Measurements from ENCODE around the gene SLAMF9.

SLAMF9 gene

DNA sequence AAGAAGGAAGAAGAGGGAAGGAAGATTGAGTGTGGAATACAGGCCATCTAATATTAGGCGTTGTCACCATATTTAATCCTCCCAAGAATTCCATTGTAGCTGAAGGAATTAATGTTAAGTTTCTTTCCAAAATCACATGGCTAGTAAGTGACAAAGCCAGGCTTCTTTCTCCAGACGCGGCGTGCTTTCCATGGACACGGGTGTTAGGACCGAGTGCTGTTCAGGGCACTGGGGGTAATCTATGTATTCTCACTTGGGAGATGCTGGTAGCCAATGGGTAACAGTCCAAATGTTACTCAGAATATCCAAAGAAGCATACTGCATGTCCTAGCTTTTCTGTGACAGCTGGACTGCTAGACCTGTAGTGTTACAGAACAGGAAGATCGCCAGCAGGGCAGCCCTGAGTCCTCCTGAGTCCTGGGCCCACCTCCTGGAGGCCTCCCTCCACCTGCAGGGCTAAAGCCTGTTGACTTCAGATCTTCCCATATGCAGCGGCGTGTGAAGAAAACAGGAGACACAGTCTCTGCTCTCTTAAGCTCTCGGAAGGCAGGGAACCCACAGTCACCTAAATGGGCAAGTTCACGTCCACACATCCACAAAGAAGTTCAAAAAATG lies 13.9 kb downstream of the SLAMF9 start:
- H3K9ac ChIP-seq (ENCODE audit: low read depth, low read length, poor library complexity): no peak overlapping the region
- H2BK12ac ChIP-seq (ENCODE audit: low read length): no peak overlapping the region
- H3K23ac ChIP-seq (ENCODE audit: low read depth, low read length, poor library complexity): no peak overlapping the region
- H2BK120ac ChIP-seq (ENCODE audit: low read depth, low read length): no peak overlapping the region
- no peak overlapping the region for H2BK5ac ChIP-seq (ENCODE audit: low read length)
- H3K18ac ChIP-seq (ENCODE audit: low read length): no peak overlapping the region
- H3K36me3 ChIP-seq (replicated peaks in 1 of 2; ENCODE audit: control insufficient read depth in 2 of 2, insufficient read depth in 2 of 2, low read length in 2 of 2): peaks cover 8 to 10% of the 10 kb centered on the region in 2 donors
- no peak for DNase-seq (ENCODE audit: low spot score)
- H3K4me3 ChIP-seq (ENCODE audit: low read length in 2 of 2): no peak overlapping the region
- no peak overlapping the region for H4K8ac ChIP-seq (ENCODE audit: low read depth, low read length)
- H3K14ac ChIP-seq (ENCODE audit: low read length): no peak overlapping the region
- peaks cover 10% of the 10 kb centered on the region for H3K79me1 ChIP-seq (ENCODE audit: low read depth, low read length)
- H2BK15ac ChIP-seq (ENCODE audit: low read length): no peak overlapping the region
- H3K4ac ChIP-seq (ENCODE audit: low read length): no peak overlapping the region
- H3K27ac ChIP-seq (replicated peaks; ENCODE audit: low read length): no peak overlapping the region
- H3K9me3 ChIP-seq (replicated peaks in 1 of 2; ENCODE audit: control insufficient read depth in 2 of 2, insufficient read depth in 1 of 2, low read depth in 1 of 2, low read length in 2 of 2): no peaks in the 10 kb centered on the region
- no peak overlapping the region for H3K4me2 ChIP-seq (ENCODE audit: insufficient read depth, low read length, poor library complexity, severe bottlenecking)
- peaks cover 29 to 54% of the 10 kb centered on the region in 2 donors for H3K4me1 ChIP-seq (ENCODE audit: control insufficient read depth in 2 of 2, insufficient read depth in 1 of 2, low read depth in 1 of 2, low read length in 2 of 2)
- H2AK5ac ChIP-seq (ENCODE audit: low read depth, low read length): no peak overlapping the region
- no peak overlapping the region for H2AFZ ChIP-seq (ENCODE audit: low read length)
- no peak overlapping the region for H4K91ac ChIP-seq (ENCODE audit: low read depth, low read length, poor library complexity)
- H3K27me3 ChIP-seq (ENCODE audit: control insufficient read depth in 3 of 3, insufficient read depth in 3 of 3, low read depth in 1 of 3, low read length in 3 of 3): no peaks in the 10 kb centered on the region
- no CpG with 5 or more reads among the region's 11 CpGs for WGBS, 2 donors (ENCODE audit: extremely low coverage in 2 of 2, insufficient read length in 2 of 2, insufficient replicate concordance in 1 of 2)

DNA sequence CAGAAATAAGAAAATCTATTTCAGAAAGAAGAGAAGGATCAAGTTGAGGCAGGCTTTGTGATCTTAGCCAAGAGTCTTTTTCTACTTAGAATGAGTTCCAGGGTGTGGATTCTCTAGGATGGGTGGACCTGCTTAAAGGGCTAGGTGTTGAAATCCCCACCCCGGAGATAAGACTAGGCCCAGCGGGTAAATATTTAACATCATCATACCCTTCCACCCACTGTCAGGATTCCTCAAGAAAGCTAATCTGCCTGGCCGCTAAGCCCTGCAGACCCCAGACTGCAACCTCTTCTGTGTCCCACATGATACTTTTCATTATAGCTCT lies 14.4 kb downstream of the SLAMF9 start:
- H3K27ac ChIP-seq (replicated peaks; ENCODE audit: low read length): no peak overlapping the region
- no peak overlapping the region for H3K9ac ChIP-seq (ENCODE audit: low read depth, low read length, poor library complexity)
- H4K8ac ChIP-seq (ENCODE audit: low read depth, low read length): no peak overlapping the region
- no peak overlapping the region for H2AFZ ChIP-seq (ENCODE audit: low read length)
- H2BK15ac ChIP-seq (ENCODE audit: low read length): no peak overlapping the region
- no peak overlapping the region for H2BK12ac ChIP-seq (ENCODE audit: low read length)
- no peak for DNase-seq (ENCODE audit: low spot score)
- no peak overlapping the region for H3K14ac ChIP-seq (ENCODE audit: low read length)
- no peak overlapping the region for H2AK5ac ChIP-seq (ENCODE audit: low read depth, low read length)
- H4K91ac ChIP-seq (ENCODE audit: low read depth, low read length, poor library complexity): no peak overlapping the region
- H3K4me2 ChIP-seq (ENCODE audit: insufficient read depth, low read length, poor library complexity, severe bottlenecking): no peak overlapping the region
- H3K27me3 ChIP-seq (ENCODE audit: control insufficient read depth in 3 of 3, insufficient read depth in 3 of 3, low read depth in 1 of 3, low read length in 3 of 3): no peaks in the 10 kb centered on the region
- H3K4me3 ChIP-seq (ENCODE audit: low read length in 2 of 2): no peak overlapping the region
- no peak overlapping the region for H2BK5ac ChIP-seq (ENCODE audit: low read length)
- no peak overlapping the region for H3K18ac ChIP-seq (ENCODE audit: low read length)
- H3K9me3 ChIP-seq (replicated peaks in 1 of 2; ENCODE audit: control insufficient read depth in 2 of 2, insufficient read depth in 1 of 2, low read depth in 1 of 2, low read length in 2 of 2): no peaks in the 10 kb centered on the region
- H3K4me1 ChIP-seq (ENCODE audit: control insufficient read depth in 2 of 2, insufficient read depth in 1 of 2, low read depth in 1 of 2, low read length in 2 of 2): peaks cover 29 to 53% of the 10 kb centered on the region in 2 donors
- no peak overlapping the region for H2BK120ac ChIP-seq (ENCODE audit: low read depth, low read length)
- peaks cover 9% of the 10 kb centered on the region for H3K79me1 ChIP-seq (ENCODE audit: low read depth, low read length)
- no peak overlapping the region for H3K4ac ChIP-seq (ENCODE audit: low read length)
- peaks cover 9 to 15% of the 10 kb centered on the region in 2 donors for H3K36me3 ChIP-seq (replicated peaks in 1 of 2; ENCODE audit: control insufficient read depth in 2 of 2, insufficient read depth in 2 of 2, low read length in 2 of 2)
- H3K23ac ChIP-seq (ENCODE audit: low read depth, low read length, poor library complexity): no peak overlapping the region
- WGBS, 2 donors (ENCODE audit: extremely low coverage in 2 of 2, insufficient read length in 2 of 2, insufficient replicate concordance in 1 of 2): no CpG with 5 or more reads among the region's 3 CpGs

DNA sequence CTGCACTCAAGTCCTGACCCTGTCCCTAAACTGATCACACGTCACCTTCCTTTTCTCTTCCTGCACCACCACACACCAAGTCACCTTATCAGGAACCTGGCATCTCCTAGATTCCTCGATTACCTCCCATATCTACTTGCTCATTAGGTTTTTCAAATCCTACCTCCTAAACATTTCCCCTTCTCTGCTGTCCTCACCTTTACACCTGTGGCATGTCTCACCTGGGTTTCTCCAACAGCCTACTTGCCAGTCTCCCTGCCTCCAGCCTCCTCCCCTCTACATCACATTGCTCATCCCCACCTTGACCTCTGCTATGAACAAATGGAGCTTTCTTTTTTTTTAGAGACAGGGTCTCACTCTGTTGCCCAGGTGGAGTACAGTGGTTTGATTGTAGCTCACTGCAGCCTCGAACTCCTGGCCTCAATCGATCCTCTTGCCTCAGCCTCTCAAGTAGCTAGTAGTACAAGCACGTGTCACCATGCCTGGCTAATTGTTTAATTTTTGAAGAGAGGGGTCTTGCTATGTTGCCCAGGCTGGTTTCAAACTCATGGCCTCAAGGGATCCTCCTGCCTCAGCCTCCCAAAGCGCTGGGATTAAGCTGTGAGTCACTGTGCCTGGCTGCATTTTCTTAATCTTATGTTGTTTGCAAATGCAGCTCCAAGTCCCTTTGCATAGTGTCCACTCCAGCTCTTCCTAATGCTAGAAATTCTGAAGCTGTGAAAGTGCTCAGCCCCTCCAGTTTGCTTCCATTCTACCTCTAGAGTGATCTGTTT lies 14.9 kb downstream of the SLAMF9 start:
- Histone ChIP-seq H3K23ac (ENCODE audit: low read depth, low read length, poor library complexity) (no peak overlapping the region), H2BK12ac (ENCODE audit: low read length) (no peak overlapping the region), H3K4me2 (ENCODE audit: insufficient read depth, low read length, poor library complexity, severe bottlenecking) (no peak overlapping the region), H4K91ac (ENCODE audit: low read depth, low read length, poor library complexity) (no peak overlapping the region), H3K4me1 (ENCODE audit: control insufficient read depth in 2 of 2, insufficient read depth in 1 of 2, low read depth in 1 of 2, low read length in 2 of 2) (peaks cover 29 to 48% of the 10 kb centered on the region in 2 donors), H3K4ac (ENCODE audit: low read length) (no peak overlapping the region), H3K18ac (ENCODE audit: low read length) (no peak overlapping the region), H3K14ac (ENCODE audit: low read length) (no peak overlapping the region), H3K27ac (replicated peaks; ENCODE audit: low read length) (no peak overlapping the region), H2AK5ac (ENCODE audit: low read depth, low read length) (no peak overlapping the region), H2AFZ (ENCODE audit: low read length) (no peak overlapping the region), H3K4me3 (ENCODE audit: low read length in 2 of 2) (no peak overlapping the region), H3K9me3 (replicated peaks in 1 of 2; ENCODE audit: control insufficient read depth in 2 of 2, insufficient read depth in 1 of 2, low read depth in 1 of 2, low read length in 2 of 2) (no peaks in the 10 kb centered on the region), H3K79me1 (ENCODE audit: low read depth, low read length) (peaks cover 4% of the 10 kb centered on the region), H2BK120ac (ENCODE audit: low read depth, low read length) (no peak overlapping the region), H2BK15ac (ENCODE audit: low read length) (no peak overlapping the region), H3K36me3 (replicated peaks in 1 of 2; ENCODE audit: control insufficient read depth in 2 of 2, insufficient read depth in 2 of 2, low read length in 2 of 2) (peaks cover 12 to 19% of the 10 kb centered on the region in 2 donors), H3K27me3 (ENCODE audit: control insufficient read depth in 3 of 3, insufficient read depth in 3 of 3, low read depth in 1 of 3, low read length in 3 of 3) (no peaks in the 10 kb centered on the region), H2BK5ac (ENCODE audit: low read length) (no peak overlapping the region), H3K9ac (ENCODE audit: low read depth, low read length, poor library complexity) (no peak overlapping the region), H4K8ac (ENCODE audit: low read depth, low read length) (no peak overlapping the region)
- DNase-seq (ENCODE audit: low spot score): no peak
- no CpG with 5 or more reads among the region's 6 CpGs for WGBS, 2 donors (ENCODE audit: extremely low coverage in 2 of 2, insufficient read length in 2 of 2, insufficient replicate concordance in 1 of 2)

DNA sequence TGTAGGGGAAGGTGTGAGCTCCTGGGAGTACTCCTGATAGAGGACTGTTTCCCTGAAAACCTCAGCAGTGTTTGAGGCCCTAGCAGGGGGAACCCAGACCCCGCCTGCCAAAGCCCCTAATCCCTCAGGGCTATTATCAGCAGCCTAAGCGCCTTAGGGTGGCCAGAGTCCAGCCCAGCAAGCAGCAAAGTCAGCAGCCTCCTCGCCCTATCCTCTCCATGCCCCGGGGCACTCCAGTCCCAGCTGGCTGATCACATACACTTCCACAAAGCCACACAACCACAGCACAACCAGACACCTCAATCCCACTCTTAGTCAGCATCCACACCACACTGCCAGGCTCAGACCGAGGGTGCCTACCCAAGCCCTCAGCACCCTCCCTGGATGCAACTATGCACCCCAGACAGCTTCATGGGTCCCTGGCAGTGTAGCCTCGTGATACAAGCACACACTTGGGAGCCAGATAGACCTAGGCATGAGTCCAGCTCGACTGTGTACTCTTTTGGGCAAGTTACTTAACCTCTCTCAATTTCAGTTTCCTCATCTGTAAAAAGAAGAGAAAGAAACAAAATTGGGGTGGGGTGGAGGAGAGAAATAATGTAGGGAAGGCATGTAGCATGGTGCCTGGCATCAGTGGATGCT lies 15.7 kb downstream of the SLAMF9 start:
- H2AFZ ChIP-seq (ENCODE audit: low read length): no peak overlapping the region
- peak overlapping the region in 1 of 2 donors; percentile 24 for H3K4me3 ChIP-seq (ENCODE audit: low read length in 2 of 2)
- no peak overlapping the region for H4K8ac ChIP-seq (ENCODE audit: low read depth, low read length)
- H2AK5ac ChIP-seq (ENCODE audit: low read depth, low read length): no peak overlapping the region
- no peak overlapping the region for H3K18ac ChIP-seq (ENCODE audit: low read length)
- no peak overlapping the region for H3K14ac ChIP-seq (ENCODE audit: low read length)
- no CpG with 5 or more reads among the region's 7 CpGs for WGBS, 2 donors (ENCODE audit: extremely low coverage in 2 of 2, insufficient read length in 2 of 2, insufficient replicate concordance in 1 of 2)
- H2BK5ac ChIP-seq (ENCODE audit: low read length): no peak overlapping the region
- peaks cover 0 to 2% (median 0%) of the 10 kb centered on the region in 3 experiments for H3K27me3 ChIP-seq (ENCODE audit: control insufficient read depth in 3 of 3, insufficient read depth in 3 of 3, low read depth in 1 of 3, low read length in 3 of 3)
- no peak for DNase-seq (ENCODE audit: low spot score)
- H3K79me1 ChIP-seq (ENCODE audit: low read depth, low read length): peaks cover 2% of the 10 kb centered on the region
- H2BK120ac ChIP-seq (ENCODE audit: low read depth, low read length): no peak overlapping the region
- no peak overlapping the region for H3K4ac ChIP-seq (ENCODE audit: low read length)
- no peak overlapping the region for H3K23ac ChIP-seq (ENCODE audit: low read depth, low read length, poor library complexity)
- peak overlapping the region; percentile 38 for H3K9ac ChIP-seq (ENCODE audit: low read depth, low read length, poor library complexity)
- no peaks in the 10 kb centered on the region for H3K9me3 ChIP-seq (replicated peaks in 1 of 2; ENCODE audit: control insufficient read depth in 2 of 2, insufficient read depth in 1 of 2, low read depth in 1 of 2, low read length in 2 of 2)
- peaks cover 29 to 45% of the 10 kb centered on the region in 2 donors for H3K4me1 ChIP-seq (ENCODE audit: control insufficient read depth in 2 of 2, insufficient read depth in 1 of 2, low read depth in 1 of 2, low read length in 2 of 2)
- H3K36me3 ChIP-seq (replicated peaks in 1 of 2; ENCODE audit: control insufficient read depth in 2 of 2, insufficient read depth in 2 of 2, low read length in 2 of 2): peaks cover 16 to 24% of the 10 kb centered on the region in 2 donors
- H4K91ac ChIP-seq (ENCODE audit: low read depth, low read length, poor library complexity): no peak overlapping the region
- H2BK12ac ChIP-seq (ENCODE audit: low read length): no peak overlapping the region
- H3K27ac ChIP-seq (replicated peaks; ENCODE audit: low read length): no peak overlapping the region
- no peak overlapping the region for H3K4me2 ChIP-seq (ENCODE audit: insufficient read depth, low read length, poor library complexity, severe bottlenecking)
- no peak overlapping the region for H2BK15ac ChIP-seq (ENCODE audit: low read length)
